ENCODE data around the gene OR2F2. TPM values are rescaled to one million over a fixed set of nuclear protein-coding genes. Genes with fewer than 3 reads are reported as not detected.

OR2F2 gene
- total RNA-seq, 2 experiments from 2014 or later: not detected

- H3K9me3 ChIP-seq (ENCODE audit: low read length): no peaks in the 10 kb centered on the region
- H3K79me2 ChIP-seq (ENCODE audit: insufficient read depth, low read depth, low read length): no peaks in the 10 kb centered on the region
- ChIA-PET CTCF (ENCODE audit: unreplicated experiment) (no interaction called here), POLR2A (interaction anchor here (0.8 kb wide), 1 partner anchor 1066 kb away, joined by 3 read pairs; no protein-coding TSS in a partner anchor)
- BruUV-seq (replicated peaks): no TSS peak
- no peaks in the 10 kb centered on the region for H4K20me1 ChIP-seq (ENCODE audit: insufficient read depth, low read length)
- intact Hi-C loops (cut with micrococcal nuclease; ENCODE audit: unreplicated experiment): loop anchor here (10.0 kb wide), 1 partner anchor 193 kb away; the partner anchor contains the start of gene OR2A14
- no peak overlapping the region for H2AFZ ChIP-seq (ENCODE audit: low read length)
- no peaks in the 10 kb centered on the region for H3K36me3 ChIP-seq (ENCODE audit: insufficient read depth, low read length)
- H3K4me3 ChIP-seq (ENCODE audit: low read depth, low read length, poor library complexity, severe bottlenecking): no peak overlapping the region
- no peaks in the 10 kb centered on the region for H3K4me1 ChIP-seq (ENCODE audit: insufficient read depth, low read length, poor library complexity, severe bottlenecking)
- H3K4me2 ChIP-seq (ENCODE audit: low read length): no peak overlapping the region
- no peak overlapping the region for H3K27ac ChIP-seq (ENCODE audit: low read depth, low read length, poor library complexity, severe bottlenecking)
- DNase-seq (ENCODE audit: low spot score): no peak
- H3K9me2 ChIP-seq (ENCODE audit: insufficient read depth, low read length): no peaks in the 10 kb centered on the region
- TF ChIP-seq CTCF (conservative IDR thresholded peaks at IDR 0.05; ENCODE audit: low read length) (no peak), EZH2phosphoT487 (IDR thresholded peaks at IDR 0.05; ENCODE audit: borderline replicate concordance, low read depth, low read length) (no peak)
These were observed 3.3 kb upstream of the OR2F2 start for GRCh38 chr7:143931739-143932138.

- no peak overlapping the region for H3K27ac ChIP-seq (ENCODE audit: low read depth, low read length, poor library complexity, severe bottlenecking)
- no TSS peak for BruUV-seq (replicated peaks)
- no peaks in the 10 kb centered on the region for H3K9me2 ChIP-seq (ENCODE audit: insufficient read depth, low read length)
- H3K9me3 ChIP-seq (ENCODE audit: low read length): no peaks in the 10 kb centered on the region
- H4K20me1 ChIP-seq (ENCODE audit: insufficient read depth, low read length): no peaks in the 10 kb centered on the region
- TF ChIP-seq EZH2phosphoT487 (IDR thresholded peaks at IDR 0.05; ENCODE audit: borderline replicate concordance, low read depth, low read length) (no peak), CTCF (conservative IDR thresholded peaks at IDR 0.05; ENCODE audit: low read length) (no peak)
- no peak overlapping the region for H3K4me2 ChIP-seq (ENCODE audit: low read length)
- no peak overlapping the region for H3K4me3 ChIP-seq (ENCODE audit: low read depth, low read length, poor library complexity, severe bottlenecking)
- H3K4me1 ChIP-seq (ENCODE audit: insufficient read depth, low read length, poor library complexity, severe bottlenecking): no peaks in the 10 kb centered on the region
- ChIA-PET POLR2A (no interaction called here), CTCF (ENCODE audit: unreplicated experiment) (no interaction called here)
- H3K36me3 ChIP-seq (ENCODE audit: insufficient read depth, low read length): no peaks in the 10 kb centered on the region
- intact Hi-C loops (cut with micrococcal nuclease; ENCODE audit: unreplicated experiment): loop anchor here (10.0 kb wide), 1 partner anchor 188 kb away; the partner anchor contains the start of gene OR2A14
- DNase-seq (ENCODE audit: low spot score): no peak
- H2AFZ ChIP-seq (ENCODE audit: low read length): no peak overlapping the region
- H3K79me2 ChIP-seq (ENCODE audit: insufficient read depth, low read depth, low read length): no peaks in the 10 kb centered on the region
These were observed 1.3 kb downstream of the OR2F2 start for GRCh38 chr7:143936087-143937009.

Data from OCI-LY7 (cell line).